Colonic mucosa (tissue), 4 donors: ENCODE measurements around the gene ING1. TPM values are rescaled to one million over a fixed set of nuclear protein-coding genes. Genes with fewer than 3 reads are reported as not detected.

Experiments used
- DNase-seq: peaks from one replicate; pipeline ENCODE4 v3.0.0-alpha.2; 2020
- H3K27ac ChIP-seq: fragments of 200-600 bp; one replicate; pipeline ENCODE4 v1.8.0; 2021
- H3K27me3 ChIP-seq: fragments of 200-600 bp; one replicate; pipeline ENCODE4 v1.8.0; 2021
- H3K36me3 ChIP-seq: fragments of 200-600 bp; one replicate; pipeline ENCODE4 v1.8.0; 2021
- H3K4me1 ChIP-seq: fragments of 200-600 bp; one replicate; pipeline ENCODE4 v1.8.0; 2021; ENCODE audit warnings: mild to moderate bottlenecking
- H3K4me3 ChIP-seq: fragments of 200-600 bp; one replicate; pipeline ENCODE4 v1.8.0; 2021
- H3K9ac ChIP-seq, 2 donors: one replicate each; pipeline ENCODE4 v1.7.0; 2013; ENCODE audit warnings: control low read depth in 2 of 2, low read depth in 2 of 2, low read length in 2 of 2
- H3K9me3 ChIP-seq: fragments of 200-600 bp; one replicate; pipeline ENCODE4 v1.8.0; 2021
- CTCF ChIP-seq: fragments of 200-600 bp; IDR thresholded peaks from one replicate; pipeline ENCODE4 v1.8.0; 2022; ENCODE audit warnings: antibody characterized with exemption, mild to moderate bottlenecking
- intact Hi-C: fragments of 100-400 bp; cut with DNase I; formaldehyde crosslinking; loops from one replicate; pipeline ENCODE4 v1.14.1; 2022
- total RNA-seq, 2 donors: library from RNA; stranded (reverse); fragmentation: NEBNext Ultra II Directional in 1 of 2; extraction: Animal tissue kit (Norgen Biotek cat#: 25700) in 1 of 2; gene quantifications; one replicate each; pipeline ENCODE4 v1.2.1, GENCODE V29; 2021
- donor health status: healthy.
- donor health status: DM: no; HTN: no; CAD: no.
- donor health status: DM: no; HTN: no; CAD: no.

Gene ING1
- total RNA-seq, 2 donors from 2014 or later, result 17.4 to 17.9 TPM

- intact Hi-C loops, result no loop called here
- no peaks in the 10 kb centered on the region for H3K36me3 ChIP-seq
- H3K27me3 ChIP-seq, result no peaks in the 10 kb centered on the region
- H3K27ac ChIP-seq, result no peak overlapping the region
- no peak overlapping the region for H3K9ac ChIP-seq
- TF ChIP-seq CTCF, result no peak
- H3K4me1 ChIP-seq, result no peaks in the 10 kb centered on the region
- no peak for DNase-seq
- H3K4me3 ChIP-seq, result no peak overlapping the region
- no peaks in the 10 kb centered on the region for H3K9me3 ChIP-seq
Measured at GRCh38 chr13:110767476-110767875, 54.0 kb downstream of the ING1 start.

- Histone ChIP-seq H3K9me3 (no peaks in the 10 kb centered on the region), H3K36me3 (no peaks in the 10 kb centered on the region), H3K27me3 (no peaks in the 10 kb centered on the region), H3K4me3 (no peak overlapping the region), H3K4me1 (no peaks in the 10 kb centered on the region), H3K27ac (no peak overlapping the region), H3K9ac (no peak overlapping the region)
- TF ChIP-seq CTCF, result no peak
- DNase-seq, result no peak
- intact Hi-C loops, result no loop called here
Measured at GRCh38 chr13:110769097-110769496, 55.6 kb downstream of the ING1 start.

- no peak overlapping the region for H3K27ac ChIP-seq
- H3K36me3 ChIP-seq, result no peaks in the 10 kb centered on the region
- no peak overlapping the region for H3K9ac ChIP-seq
- DNase-seq, result no peak
- intact Hi-C loops, result no loop called here
- no peak for TF ChIP-seq CTCF
- H3K4me1 ChIP-seq, result no peaks in the 10 kb centered on the region
- no peaks in the 10 kb centered on the region for H3K27me3 ChIP-seq
- H3K9me3 ChIP-seq, result no peaks in the 10 kb centered on the region
- no peak overlapping the region for H3K4me3 ChIP-seq
Measured at GRCh38 chr13:110770678-110771077, 57.2 kb downstream of the ING1 start.

- TF ChIP-seq CTCF, result no peak
- Histone ChIP-seq H3K9ac (no peak overlapping the region), H3K9me3 (no peaks in the 10 kb centered on the region), H3K27me3 (no peaks in the 10 kb centered on the region), H3K27ac (no peak overlapping the region), H3K4me3 (no peak overlapping the region), H3K4me1 (no peaks in the 10 kb centered on the region), H3K36me3 (no peaks in the 10 kb centered on the region)
- intact Hi-C loops, result no loop called here
- no peak for DNase-seq
Measured at GRCh38 chr13:110771194-110771593, 57.7 kb downstream of the ING1 start.

- no peak overlapping the region for H3K9ac ChIP-seq
- no peak overlapping the region for H3K4me3 ChIP-seq
- no peaks in the 10 kb centered on the region for H3K27me3 ChIP-seq
- no peak for TF ChIP-seq CTCF
- no peaks in the 10 kb centered on the region for H3K4me1 ChIP-seq
- no peak for DNase-seq
- intact Hi-C loops, result no loop called here
- H3K9me3 ChIP-seq, result no peaks in the 10 kb centered on the region
- no peaks in the 10 kb centered on the region for H3K36me3 ChIP-seq
- H3K27ac ChIP-seq, result no peak overlapping the region
Measured at GRCh38 chr13:110772091-110772984, 58.8 kb downstream of the ING1 start.

Other genes starting within 250 kb of the ING1 start
- gene RAB20, start 152.0 kb upstream of the ING1 start, total RNA-seq, result 10 to 100 TPM; 32.1 to 38.0 TPM
- 10 to 100 TPM; 36.7 to 40.4 TPM for gene NAXD, start 98.2 kb upstream of the ING1 start, total RNA-seq
- gene CARS2, start 7.6 kb upstream of the ING1 start, total RNA-seq, result 10 to 100 TPM; 43.0 to 82.6 TPM
- 100 to 1,000 TPM in 1 of 2 donors, 10 to 100 TPM in 1; 94.9 to 123 TPM for gene ANKRD10, start 201.4 kb downstream of the ING1 start, total RNA-seq